Coronary artery (tissue), 2 donors: ENCODE measurements around the gene RAB27B.

Source experiments
- DNase-seq: peaks from one replicate; pipeline ENCODE4 v3.0.0-alpha.2; 2017; ENCODE audit warnings: low spot score
- H3K27ac ChIP-seq, 2 donors: fragments of 200-600 bp; sonication (generic); one replicate each; pipeline ENCODE4 v1.5.1; 2016 to 2019
- H3K4me3 ChIP-seq: fragments of 200-600 bp; sonication (generic); 2 replicates; pipeline ENCODE4 v1.5.1; 2016; ENCODE audit warnings: mild to moderate bottlenecking, moderate library complexity
- TF ChIP-seq, protein P1 (sequence below): fragments of 200-600 bp; sonication (generic); IDR thresholded peaks from one replicate; pipeline ENCODE4 v1.5.1; 2019; ENCODE audit warnings: antibody characterized with exemption

RAB27B gene

DNA sequence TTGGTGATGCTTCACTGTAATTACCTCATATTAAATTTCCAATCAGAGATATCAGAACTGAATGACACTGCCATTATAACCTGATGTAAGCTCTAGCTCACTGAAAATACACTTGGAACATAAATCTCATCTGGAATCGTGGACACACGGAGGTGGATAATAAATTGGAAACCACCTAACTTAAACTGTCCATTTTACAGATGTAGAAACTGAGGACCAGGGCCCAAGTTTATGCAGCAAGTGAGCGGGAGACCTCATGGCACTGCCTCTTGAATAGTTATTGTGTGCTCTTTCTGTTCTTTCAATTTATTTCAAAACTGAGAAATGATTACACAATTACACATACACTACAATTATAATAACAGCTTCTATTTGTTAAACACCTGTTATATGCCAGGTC lies 110.2 kb downstream of the RAB27B start:
- TF ChIP-seq, protein P1, sequence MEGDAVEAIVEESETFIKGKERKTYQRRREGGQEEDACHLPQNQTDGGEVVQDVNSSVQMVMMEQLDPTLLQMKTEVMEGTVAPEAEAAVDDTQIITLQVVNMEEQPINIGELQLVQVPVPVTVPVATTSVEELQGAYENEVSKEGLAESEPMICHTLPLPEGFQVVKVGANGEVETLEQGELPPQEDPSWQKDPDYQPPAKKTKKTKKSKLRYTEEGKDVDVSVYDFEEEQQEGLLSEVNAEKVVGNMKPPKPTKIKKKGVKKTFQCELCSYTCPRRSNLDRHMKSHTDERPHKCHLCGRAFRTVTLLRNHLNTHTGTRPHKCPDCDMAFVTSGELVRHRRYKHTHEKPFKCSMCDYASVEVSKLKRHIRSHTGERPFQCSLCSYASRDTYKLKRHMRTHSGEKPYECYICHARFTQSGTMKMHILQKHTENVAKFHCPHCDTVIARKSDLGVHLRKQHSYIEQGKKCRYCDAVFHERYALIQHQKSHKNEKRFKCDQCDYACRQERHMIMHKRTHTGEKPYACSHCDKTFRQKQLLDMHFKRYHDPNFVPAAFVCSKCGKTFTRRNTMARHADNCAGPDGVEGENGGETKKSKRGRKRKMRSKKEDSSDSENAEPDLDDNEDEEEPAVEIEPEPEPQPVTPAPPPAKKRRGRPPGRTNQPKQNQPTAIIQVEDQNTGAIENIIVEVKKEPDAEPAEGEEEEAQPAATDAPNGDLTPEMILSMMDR: no peak
- no peak overlapping the region for H3K4me3 ChIP-seq
- DNase-seq: no peak
- no peak overlapping the region for H3K27ac ChIP-seq

DNA sequence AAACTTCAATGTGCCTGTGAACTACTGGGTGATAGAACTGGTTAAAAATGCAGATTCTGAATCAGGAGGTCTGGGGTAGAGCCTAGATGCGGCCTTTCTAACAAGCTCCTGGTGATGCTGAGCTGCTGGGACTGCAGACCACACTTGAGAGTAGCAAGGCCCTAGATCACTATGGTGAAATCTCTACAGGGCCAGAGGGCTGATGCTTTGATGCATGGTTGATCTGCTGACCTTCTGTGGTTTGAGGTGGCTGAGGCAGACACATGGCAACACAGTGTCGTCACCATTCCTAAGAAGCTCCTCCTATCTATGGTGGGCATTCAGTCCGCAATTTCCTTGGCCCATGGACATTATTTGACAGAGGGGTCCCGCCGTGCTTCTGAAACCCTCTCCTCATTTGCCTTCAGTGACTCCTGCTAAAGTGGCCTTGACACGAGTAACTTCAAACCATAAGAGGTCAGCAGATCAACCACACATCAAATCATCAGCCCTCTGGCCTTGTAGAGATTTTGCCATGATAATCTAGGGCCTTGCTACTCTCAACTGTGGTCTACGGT lies 111.2 kb downstream of the RAB27B start:
- Histone ChIP-seq H3K27ac (no peak overlapping the region), H3K4me3 (no peak overlapping the region)
- TF ChIP-seq, protein P1: no peak
- DNase-seq: no peak

DNA sequence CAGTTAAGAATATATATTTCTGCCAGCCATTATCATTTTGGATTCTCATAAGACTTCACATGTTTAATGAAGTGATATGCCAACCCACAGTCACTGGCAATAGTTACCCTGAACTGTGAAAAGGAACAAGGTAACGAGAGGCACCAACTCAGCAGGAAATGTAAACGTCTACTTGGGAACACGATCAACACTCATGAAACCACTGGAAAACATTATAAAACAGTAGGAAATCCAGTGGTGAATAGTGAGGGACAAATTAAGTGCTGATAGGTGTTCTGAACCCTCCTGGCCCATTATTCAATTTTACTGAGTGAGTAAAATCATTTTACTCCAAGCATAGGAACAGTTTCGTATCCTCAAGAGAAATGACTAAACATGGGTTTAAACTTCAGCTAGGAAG lies 113.9 kb downstream of the RAB27B start:
- Histone ChIP-seq H3K27ac (no peak overlapping the region), H3K4me3 (no peak overlapping the region)
- DNase-seq: no peak
- TF ChIP-seq, protein P1: no peak

DNA sequence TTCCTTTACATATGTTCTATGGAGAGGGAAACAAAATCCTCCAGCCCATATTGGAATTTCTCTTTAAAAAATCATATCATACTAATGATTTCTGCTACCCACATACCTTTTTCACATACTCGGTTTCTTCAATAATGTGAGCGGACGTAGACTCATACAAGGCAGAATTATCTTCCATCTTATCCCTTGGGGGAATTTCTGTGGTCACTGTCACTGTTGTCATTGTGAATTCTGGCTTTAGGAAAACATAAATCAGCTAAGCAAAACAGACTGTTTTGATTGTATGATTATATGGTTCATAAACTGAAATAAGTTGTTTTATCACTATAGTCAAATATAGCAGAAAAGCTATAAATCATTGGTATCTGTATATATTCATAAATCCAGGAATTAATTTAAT lies 114.3 kb downstream of the RAB27B start:
- TF ChIP-seq, protein P1: no peak
- no peak overlapping the region for H3K27ac ChIP-seq
- H3K4me3 ChIP-seq: no peak overlapping the region
- no peak for DNase-seq
